H9 (cell line): ENCODE data around the gene MICAL2. TPM values are rescaled to one million over a fixed set of nuclear protein-coding genes. Genes with fewer than 3 reads are reported as not detected.

ENCODE experiments used
- DNase-seq: peaks from one replicate; pipeline ENCODE4 v3.0.0-alpha.2; 2017
- H2AFZ ChIP-seq: one replicate; pipeline ENCODE4 v1.6.1; 2013; ENCODE audit warnings: mild to moderate bottlenecking, low read length, control low read depth, moderate library complexity
- H2AK5ac ChIP-seq: 2 replicates; pipeline ENCODE4 v1.6.1; 2013; ENCODE audit warnings: low read length, control low read depth, mixed read lengths; ENCODE audit not compliant: insufficient read length
- H2BK120ac ChIP-seq: one replicate; pipeline ENCODE4 v1.6.1; 2013; ENCODE audit warnings: low read depth, mild to moderate bottlenecking, low read length, control low read depth, inconsistent platforms; ENCODE audit not compliant: poor library complexity, severe bottlenecking
- H2BK12ac ChIP-seq: 2 replicates; pipeline ENCODE4 v1.6.1; 2013; ENCODE audit warnings: low read length, control low read depth, mixed read lengths, low read depth; ENCODE audit not compliant: insufficient read length
- H2BK15ac ChIP-seq: 2 replicates; pipeline ENCODE4 v1.6.1; 2013; ENCODE audit warnings: low read depth, low read length, control low read depth
- H2BK20ac ChIP-seq: one replicate; pipeline ENCODE4 v1.6.1; 2013; ENCODE audit warnings: low read depth, mild to moderate bottlenecking, low read length, control low read depth, inconsistent platforms; ENCODE audit not compliant: poor library complexity, severe bottlenecking
- H2BK5ac ChIP-seq: 2 replicates; pipeline ENCODE4 v1.6.1; 2013; ENCODE audit warnings: low read length, control low read depth, mixed read lengths; ENCODE audit not compliant: insufficient read length
- H3K14ac ChIP-seq: 2 replicates; pipeline ENCODE4 v1.6.1; 2013; ENCODE audit warnings: low read length, control low read depth; ENCODE audit not compliant: insufficient read depth
- H3K18ac ChIP-seq: 2 replicates; pipeline ENCODE4 v1.6.1; 2013; ENCODE audit warnings: low read depth, mild to moderate bottlenecking, mixed read lengths, low read length, control low read depth; ENCODE audit not compliant: insufficient read length
- H3K23ac ChIP-seq: 2 replicates; pipeline ENCODE4 v1.6.1; 2013; ENCODE audit warnings: low read length, control low read depth, mixed read lengths, low read depth; ENCODE audit not compliant: insufficient read length
- H3K23me2 ChIP-seq: 2 replicates; pipeline ENCODE4 v1.6.1; 2013; ENCODE audit warnings: low read depth, mild to moderate bottlenecking, mixed read lengths, low read length, control low read depth; ENCODE audit not compliant: insufficient read length, poor library complexity, severe bottlenecking
- H3K27ac ChIP-seq: 2 replicates; pipeline ENCODE4 v1.5.1; 2013; ENCODE audit warnings: low read length, control low read depth, mixed read lengths, low read depth; ENCODE audit not compliant: insufficient read length
- H3K27me3 ChIP-seq: 2 replicates; pipeline ENCODE4 v1.6.1; 2013; ENCODE audit warnings: low read length, control low read depth, inconsistent platforms; ENCODE audit not compliant: insufficient read depth
- H3K4ac ChIP-seq: 2 replicates; pipeline ENCODE4 v1.6.1; 2013; ENCODE audit warnings: low read depth, mild to moderate bottlenecking, control low read depth, inconsistent platforms, low read length, moderate library complexity
- H3K4me1 ChIP-seq: 2 replicates; pipeline ENCODE4 v1.6.1; 2013; ENCODE audit warnings: low read length, control low read depth, inconsistent platforms; ENCODE audit not compliant: insufficient read depth
- H3K4me2 ChIP-seq: 2 replicates; pipeline ENCODE4 v1.6.1; 2013; ENCODE audit warnings: low read length, control low read depth, mixed read lengths; ENCODE audit not compliant: insufficient read length, insufficient read depth
- H3K56ac ChIP-seq: 2 replicates; pipeline ENCODE4 v1.6.1; 2013; ENCODE audit warnings: low read depth, mild to moderate bottlenecking, mixed read lengths, low read length, control low read depth; ENCODE audit not compliant: insufficient read length
- H3K79me1 ChIP-seq: 2 replicates; pipeline ENCODE4 v1.6.1; 2013; ENCODE audit warnings: low read depth, mild to moderate bottlenecking, moderate library complexity, low read length, control low read depth, inconsistent platforms; ENCODE audit not compliant: insufficient read depth, poor library complexity, severe bottlenecking
- H3K79me2 ChIP-seq: 2 replicates; pipeline ENCODE4 v1.6.1; 2013; ENCODE audit warnings: low read length, control low read depth, inconsistent platforms; ENCODE audit not compliant: insufficient read depth
- H3K9ac ChIP-seq: 2 replicates; pipeline ENCODE4 v1.6.1; 2013; ENCODE audit warnings: low read length, control low read depth, mixed read lengths; ENCODE audit not compliant: insufficient read length; ENCODE audit errors: extremely low read depth
- H3K9me3 ChIP-seq: one replicate; pipeline ENCODE4 v1.6.1; 2013; ENCODE audit warnings: low read depth, low read length, inconsistent platforms; ENCODE audit not compliant: control insufficient read depth
- H3T11ph ChIP-seq: one replicate; pipeline ENCODE4 v1.6.1; 2013; ENCODE audit warnings: mild to moderate bottlenecking, low read length, control low read depth, inconsistent platforms
- H4K20me1 ChIP-seq: one replicate; pipeline ENCODE4 v1.6.1; 2013; ENCODE audit not compliant: control insufficient read depth, insufficient read length, insufficient read depth
- H4K5ac ChIP-seq: 2 replicates; pipeline ENCODE4 v1.6.1; 2013; ENCODE audit warnings: low read depth, mild to moderate bottlenecking, mixed read lengths, low read length, control low read depth; ENCODE audit not compliant: insufficient read length
- H4K8ac ChIP-seq: replicated peaks from 2 replicates; pipeline ENCODE4 v1.6.1; 2013; ENCODE audit warnings: low read length, control low read depth, mixed read lengths, low read depth; ENCODE audit not compliant: insufficient read length
- H4K91ac ChIP-seq: 2 replicates; pipeline ENCODE4 v1.6.1; 2013; ENCODE audit warnings: low read depth, mild to moderate bottlenecking, moderate library complexity, mixed read lengths, low read length, control low read depth; ENCODE audit not compliant: insufficient read length
- H3K27ac Mint-ChIP-seq, 3 experiments: 2 replicates in 2 of 3; 3 replicates in 1 of 3; pipeline ENCODE4 v1.8.0; 2020 to 2021; ENCODE audit warnings: mixed read lengths in 3 of 3, mild to moderate bottlenecking in 1 of 3, moderate library complexity in 1 of 3
- H3K27me3 Mint-ChIP-seq: 2 replicates; pipeline ENCODE4 v1.8.0; 2021; ENCODE audit warnings: low read depth, mild to moderate bottlenecking, moderate library complexity, mixed read lengths
- H3K36me3 Mint-ChIP-seq, 3 experiments: 2 replicates in 2 of 3; 3 replicates in 1 of 3; pipeline ENCODE4 v1.8.0; 2020 to 2021; ENCODE audit warnings: low read depth in 3 of 3, mixed read lengths in 3 of 3; ENCODE audit not compliant: insufficient read depth in 1 of 3
- H3K4me1 Mint-ChIP-seq, 2 experiments: 2 replicates each; pipeline ENCODE4 v1.8.0; 2020; ENCODE audit warnings: mixed read lengths in 2 of 2
- H3K4me3 Mint-ChIP-seq, 2 experiments: 2 replicates in 1 of 2; 3 replicates in 1 of 2; pipeline ENCODE4 v1.8.0; 2020 to 2021; ENCODE audit warnings: mild to moderate bottlenecking in 2 of 2, mixed read lengths in 2 of 2, moderate library complexity in 1 of 2
- H3K9me3 Mint-ChIP-seq, 2 experiments: 2 replicates in 1 of 2; 3 replicates in 1 of 2; pipeline ENCODE4 v1.8.0; 2020; ENCODE audit warnings: mild to moderate bottlenecking in 2 of 2, mixed read lengths in 2 of 2, moderate library complexity in 1 of 2
- CTCF ChIP-seq: fragments of 200-600 bp; sonication (generic); conservative IDR thresholded peaks from 3 replicates; pipeline ENCODE4 v1.8.0; 2021; ENCODE audit warnings: antibody characterized with exemption, mild to moderate bottlenecking
- WGBS: extraction: QIAGEN DNeasy Blood & Tissue Kit; methylation state at CpG from one replicate; pipeline ENCODE4 v1.1.7; 2013; ENCODE audit warnings: missing lambda C conversion rate, low lambda C conversion rate, mixed read lengths; ENCODE audit not compliant: insufficient read length; ENCODE audit errors: extremely low coverage; 5-methylcytosine and 5-hydroxymethylcytosine counted together
- total RNA-seq: library from RNA; stranded (reverse); gene quantifications from 2 replicates; pipeline ENCODE4 v1.2.1, GENCODE V29; 2021

MICAL2 gene
- total RNA-seq, 1 experiment from 2014 or later = 4.7 TPM

DNA sequence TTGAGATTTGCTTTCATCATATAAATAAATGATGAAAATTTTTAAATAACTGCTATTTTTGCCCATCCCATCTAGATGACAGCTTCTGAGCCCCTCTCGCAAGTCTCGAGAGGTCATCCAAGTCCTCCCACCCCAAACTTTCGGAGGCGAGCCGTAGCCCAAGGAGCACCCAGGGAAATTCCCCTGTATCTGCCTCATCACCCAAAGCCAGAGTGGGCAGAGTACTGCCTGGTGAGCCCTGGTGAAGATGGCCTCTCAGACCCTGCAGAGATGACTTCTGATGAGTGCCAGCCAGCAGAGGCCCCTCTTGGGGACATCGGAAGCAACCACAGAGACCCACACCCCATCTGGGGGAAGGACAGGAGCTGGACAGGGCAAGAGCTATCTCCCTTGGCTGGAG, 183.1 kb downstream of the MICAL2 start:
- H3K79me2 ChIP-seq = no peaks in the 10 kb centered on the region
- H4K20me1 ChIP-seq = no peaks in the 10 kb centered on the region
- H3K18ac ChIP-seq = no peak overlapping the region
- H3K23me2 ChIP-seq = no peaks in the 10 kb centered on the region
- no peak overlapping the region for H3K14ac ChIP-seq
- no peak overlapping the region for H2AK5ac ChIP-seq
- Mint-ChIP-seq H3K27ac (no peak overlapping the region), H3K4me3 (no peak overlapping the region), H3K4me1 (peaks cover 3 to 4% of the 10 kb centered on the region in 2 experiments; a peak in 3 of 4 replicates), H3K27me3 (peaks cover 6% of the 10 kb centered on the region), H3K9me3 (peaks cover 0 to 1% of the 10 kb centered on the region in 2 experiments; a peak in 2 of 5 replicates), H3K36me3 (peaks cover 0 to 2% (median 0%) of the 10 kb centered on the region in 3 experiments; a peak in 1 of 7 replicates)
- no peak overlapping the region for H3T11ph ChIP-seq
- no peak overlapping the region for H2BK120ac ChIP-seq
- no peak overlapping the region for H2BK20ac ChIP-seq
- H3K4me2 ChIP-seq = no peak overlapping the region
- no peak overlapping the region for H3K23ac ChIP-seq
- WGBS = no CpG with 5 or more reads among the region's 6 CpGs
- DNase-seq = no peak
- no peaks in the 10 kb centered on the region for H3K4me1 ChIP-seq
- H2BK5ac ChIP-seq = no peak overlapping the region
- H3K79me1 ChIP-seq = no peaks in the 10 kb centered on the region
- no peak for TF ChIP-seq CTCF
- no peaks in the 10 kb centered on the region for H3K9me3 ChIP-seq
- H3K27ac ChIP-seq = no peak overlapping the region
- H3K4ac ChIP-seq = no peak overlapping the region
- no peak overlapping the region for H3K9ac ChIP-seq
- H2BK12ac ChIP-seq = no peak overlapping the region
- H2AFZ ChIP-seq = no peak overlapping the region
- no peak overlapping the region for H4K5ac ChIP-seq
- no peak overlapping the region for H2BK15ac ChIP-seq
- H3K27me3 ChIP-seq = no peaks in the 10 kb centered on the region
- H4K91ac ChIP-seq = no peak overlapping the region
- H3K56ac ChIP-seq = no peak overlapping the region
- no peak overlapping the region for H4K8ac ChIP-seq
